Iris pigment epithelial cell (primary cell): Measurements from ENCODE around the gene FNTB.
"Not testable (repeated sequence)": the region's sequence is repeated elsewhere in the genome, so short reads cannot be mapped to it uniquely, and the experiment has no call there.

Source experiments
- DNase-seq: peaks from one replicate; pipeline ENCODE4 v3.0.0-alpha.2; 2011; ENCODE audit warnings: low read depth

The FNTB gene

GRCh38 chr14:65084554-65085505 is 98.1 kb downstream of the FNTB start:
- DNase-seq = no peak

GRCh38 chr14:65086686-65087085 is 100.0 kb downstream of the FNTB start:
- not testable (repeated sequence) for DNase-seq

- not testable (repeated sequence) for DNase-seq
Measured at GRCh38 chr14:65087835-65088234, 101.1 kb downstream of the FNTB start.

- no peak for DNase-seq
Measured at GRCh38 chr14:65092349-65092748, 105.7 kb downstream of the FNTB start.

GRCh38 chr14:65095633-65096205 is 109.0 kb downstream of the FNTB start:
- peak; percentile 89 for DNase-seq

- peak; percentile 60 for DNase-seq
Measured at GRCh38 chr14:65096323-65097089, 109.8 kb downstream of the FNTB start.

- DNase-seq = peak; percentile 60
Measured at GRCh38 chr14:65098586-65098985, 111.9 kb downstream of the FNTB start.

- DNase-seq = peak; percentile 10
Measured at GRCh38 chr14:65100922-65101541, 114.3 kb downstream of the FNTB start.

GRCh38 chr14:65101631-65102440 is 115.1 kb downstream of the FNTB start:
- no peak for DNase-seq

GRCh38 chr14:65102441-65103149 is 115.9 kb downstream of the FNTB start, which contains the start of gene MAX:
TSS of gene MAX (minus strand) at chr14:65102517. CDS start at chr14:65102339, 178 bp downstream.
- peak; percentile 99 for DNase-seq

GRCh38 chr14:65103150-65103760 is 116.6 kb downstream of the FNTB start:
- DNase-seq = peak; percentile 24

- DNase-seq = no peak
Measured at GRCh38 chr14:65104791-65105190, 118.1 kb downstream of the FNTB start.

- no peak for DNase-seq
Measured at GRCh38 chr14:65106316-65106715, 119.6 kb downstream of the FNTB start.

GRCh38 chr14:65106736-65107135 is 120.0 kb downstream of the FNTB start:
- no peak for DNase-seq

GRCh38 chr14:65107200-65107599 is 120.5 kb downstream of the FNTB start:
- no peak for DNase-seq

GRCh38 chr14:65109357-65109756 is 122.7 kb downstream of the FNTB start:
- no peak for DNase-seq

- no peak for DNase-seq
Measured at GRCh38 chr14:65110525-65110924, 123.8 kb downstream of the FNTB start.
